ENCODE measurements around the gene WNT11. TPM values are rescaled to one million over a fixed set of nuclear protein-coding genes. Genes with fewer than 3 reads are reported as not detected.
A peak's percentile ranks its signal among the peaks of the same experiment; 100 is the strongest.

WNT11 gene
- total and polyA plus RNA-seq, 9 donors = 10.1 to 24.8 (median 14.1) TPM

GRCh38 chr11:76233196-76233921 is 27.1 kb upstream of the WNT11 start:
- Histone ChIP-seq H3K36me3 (ENCODE audit: control insufficient read depth, insufficient read depth, low read length) (no peaks in the 10 kb centered on the region), H3K4me1 (ENCODE audit: control insufficient read depth, insufficient read depth, low read length) (peaks cover 37% of the 10 kb centered on the region), H3K27me3 (ENCODE audit: control insufficient read depth, insufficient read depth, low read length) (peaks cover 10% of the 10 kb centered on the region), H3K9me3 (replicated peaks; ENCODE audit: control insufficient read depth, low read depth, low read length) (no peaks in the 10 kb centered on the region), H3K27ac (ENCODE audit: low read length) (no peak overlapping the region), H3K4me3 (ENCODE audit: low read length) (no peak overlapping the region)
- 83% methylated on average over 7 of the region's 9 CpGs for WGBS (ENCODE audit: insufficient coverage)
- DNase-seq = no peak

DNA sequence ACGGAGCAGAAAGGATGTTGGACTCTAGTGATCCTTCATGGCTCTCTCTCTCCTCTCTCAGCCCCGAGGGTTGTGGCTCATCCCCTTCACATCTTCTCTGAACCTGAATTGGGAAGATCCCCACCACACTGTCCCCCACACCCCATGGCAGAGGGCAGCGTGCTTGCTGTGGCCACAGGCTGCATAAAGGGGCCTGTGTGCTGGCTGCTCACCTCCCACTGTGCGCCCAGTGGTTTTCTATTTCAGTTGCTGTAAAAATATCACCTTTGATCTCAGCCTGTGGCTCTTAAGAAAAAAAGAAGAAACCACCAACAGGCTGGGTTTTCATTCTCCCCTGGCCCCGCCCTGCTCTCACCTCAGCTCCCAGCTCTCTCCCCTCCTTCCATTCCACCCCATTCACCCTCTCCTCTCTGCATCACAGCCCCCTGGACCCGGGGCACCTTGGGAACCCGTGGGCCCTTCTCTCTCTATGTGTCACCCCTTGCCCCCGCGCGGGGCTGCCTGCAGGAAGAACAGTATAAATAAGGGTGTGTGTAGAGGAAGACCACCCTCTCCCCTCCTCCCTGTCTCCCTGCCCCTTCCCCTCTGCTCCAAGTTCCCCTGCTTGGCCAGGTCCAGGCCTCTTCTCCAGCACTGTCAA is 25.8 kb upstream of the WNT11 start:
- Histone ChIP-seq H3K9me3 (replicated peaks; ENCODE audit: control insufficient read depth, low read depth, low read length) (no peaks in the 10 kb centered on the region), H3K27me3 (ENCODE audit: control insufficient read depth, insufficient read depth, low read length) (peaks cover 10% of the 10 kb centered on the region), H3K27ac (ENCODE audit: low read length) (no peak overlapping the region), H3K4me3 (ENCODE audit: low read length) (no peak overlapping the region), H3K4me1 (ENCODE audit: control insufficient read depth, insufficient read depth, low read length) (peaks cover 43% of the 10 kb centered on the region), H3K36me3 (ENCODE audit: control insufficient read depth, insufficient read depth, low read length) (no peaks in the 10 kb centered on the region)
- WGBS (ENCODE audit: insufficient coverage) = 76% methylated on average over 3 of the region's 10 CpGs
- DNase-seq = no peak

- no peaks in the 10 kb centered on the region for H3K36me3 ChIP-seq (ENCODE audit: control insufficient read depth, insufficient read depth, low read length)
- 98% methylated on average over 4 of the region's 6 CpGs for WGBS (ENCODE audit: insufficient coverage)
- DNase-seq = no peak
Measured at GRCh38 chr11:76231121-76231738, 24.9 kb upstream of the WNT11 start.

DNA sequence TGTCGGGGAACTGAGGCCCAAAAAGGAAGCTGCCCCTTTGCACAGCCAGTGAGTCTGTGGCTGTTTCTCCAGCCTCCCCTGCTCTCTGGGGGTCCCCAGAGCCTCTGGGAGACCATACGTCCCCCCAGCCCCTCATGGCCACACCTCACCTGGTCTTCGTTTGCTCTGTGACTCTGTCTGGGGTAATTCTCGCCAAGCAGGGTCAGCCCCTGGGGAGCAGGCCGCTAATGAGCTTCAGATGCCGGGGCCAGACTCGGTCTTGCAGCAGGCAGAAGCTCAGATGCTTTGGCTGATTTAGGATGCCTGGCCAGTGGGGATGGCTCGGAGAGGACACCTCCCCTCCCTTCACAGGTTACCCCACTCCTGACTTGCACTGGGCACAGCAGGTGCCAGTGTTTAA is 24.1 kb upstream of the WNT11 start:
- no peaks in the 10 kb centered on the region for H3K36me3 ChIP-seq (ENCODE audit: control insufficient read depth, insufficient read depth, low read length)

More at GRCh38 chr11:76231121-76231738, 24.9 kb upstream of the WNT11 start:
- no peaks in the 10 kb centered on the region for H3K9me3 ChIP-seq (replicated peaks; ENCODE audit: control insufficient read depth, low read depth, low read length)
- peaks cover 37% of the 10 kb centered on the region for H3K4me1 ChIP-seq (ENCODE audit: control insufficient read depth, insufficient read depth, low read length)
- H3K27me3 ChIP-seq (ENCODE audit: control insufficient read depth, insufficient read depth, low read length) = peaks cover 10% of the 10 kb centered on the region
- no peak overlapping the region for H3K27ac ChIP-seq (ENCODE audit: low read length)
- H3K4me3 ChIP-seq (ENCODE audit: low read length) = no peak overlapping the region

GRCh38 chr11:76229690-76230240 is 23.5 kb upstream of the WNT11 start:
- H3K36me3 ChIP-seq (ENCODE audit: control insufficient read depth, insufficient read depth, low read length) = no peaks in the 10 kb centered on the region
- H3K4me1 ChIP-seq (ENCODE audit: control insufficient read depth, insufficient read depth, low read length) = peaks cover 43% of the 10 kb centered on the region
- no peak for DNase-seq
- H3K27me3 ChIP-seq (ENCODE audit: control insufficient read depth, insufficient read depth, low read length) = peaks cover 10% of the 10 kb centered on the region
- 78% methylated on average over 5 of the region's 8 CpGs for WGBS (ENCODE audit: insufficient coverage)
- no peak overlapping the region for H3K4me3 ChIP-seq (ENCODE audit: low read length)
- no peaks in the 10 kb centered on the region for H3K9me3 ChIP-seq (replicated peaks; ENCODE audit: control insufficient read depth, low read depth, low read length)
- no peak overlapping the region for H3K27ac ChIP-seq (ENCODE audit: low read length)

More for the DNA sequence above, 24.1 kb upstream of the WNT11 start:
- WGBS (ENCODE audit: insufficient coverage) = 15% methylated on average over 4 of the region's 8 CpGs
- DNase-seq = peak; percentile 26
- Histone ChIP-seq H3K4me1 (ENCODE audit: control insufficient read depth, insufficient read depth, low read length) (peaks cover 37% of the 10 kb centered on the region), H3K9me3 (replicated peaks; ENCODE audit: control insufficient read depth, low read depth, low read length) (no peaks in the 10 kb centered on the region), H3K27ac (ENCODE audit: low read length) (no peak overlapping the region), H3K27me3 (ENCODE audit: control insufficient read depth, insufficient read depth, low read length) (peaks cover 10% of the 10 kb centered on the region), H3K4me3 (ENCODE audit: low read length) (no peak overlapping the region)

GRCh38 chr11:76228875-76229149 is 22.5 kb upstream of the WNT11 start:
- Histone ChIP-seq H3K27me3 (ENCODE audit: control insufficient read depth, insufficient read depth, low read length) (peaks cover 10% of the 10 kb centered on the region), H3K4me3 (ENCODE audit: low read length) (no peak overlapping the region), H3K9me3 (replicated peaks; ENCODE audit: control insufficient read depth, low read depth, low read length) (no peaks in the 10 kb centered on the region), H3K27ac (ENCODE audit: low read length) (peak overlapping the region; percentile 81), H3K4me1 (ENCODE audit: control insufficient read depth, insufficient read depth, low read length) (peaks cover 35% of the 10 kb centered on the region), H3K36me3 (ENCODE audit: control insufficient read depth, insufficient read depth, low read length) (no peaks in the 10 kb centered on the region)
- DNase-seq = peak; percentile 93
- 30% methylated on average over 5 of the region's 5 CpGs for whole genome bisulfite sequencing (ENCODE audit: insufficient coverage)

- H3K27ac ChIP-seq (ENCODE audit: low read length) = peak overlapping the region; percentile 81
- peaks cover 10% of the 10 kb centered on the region for H3K27me3 ChIP-seq (ENCODE audit: control insufficient read depth, insufficient read depth, low read length)
- no peak overlapping the region for H3K4me3 ChIP-seq (ENCODE audit: low read length)
- peak; percentile 78 for DNase-seq
- H3K4me1 ChIP-seq (ENCODE audit: control insufficient read depth, insufficient read depth, low read length) = peaks cover 32% of the 10 kb centered on the region
- 70% methylated on average over 15 of the region's 15 CpGs for WGBS (ENCODE audit: insufficient coverage)
- no peaks in the 10 kb centered on the region for H3K9me3 ChIP-seq (replicated peaks; ENCODE audit: control insufficient read depth, low read depth, low read length)
- no peaks in the 10 kb centered on the region for H3K36me3 ChIP-seq (ENCODE audit: control insufficient read depth, insufficient read depth, low read length)
Measured at GRCh38 chr11:76228071-76228874, 22.0 kb upstream of the WNT11 start.

DNA sequence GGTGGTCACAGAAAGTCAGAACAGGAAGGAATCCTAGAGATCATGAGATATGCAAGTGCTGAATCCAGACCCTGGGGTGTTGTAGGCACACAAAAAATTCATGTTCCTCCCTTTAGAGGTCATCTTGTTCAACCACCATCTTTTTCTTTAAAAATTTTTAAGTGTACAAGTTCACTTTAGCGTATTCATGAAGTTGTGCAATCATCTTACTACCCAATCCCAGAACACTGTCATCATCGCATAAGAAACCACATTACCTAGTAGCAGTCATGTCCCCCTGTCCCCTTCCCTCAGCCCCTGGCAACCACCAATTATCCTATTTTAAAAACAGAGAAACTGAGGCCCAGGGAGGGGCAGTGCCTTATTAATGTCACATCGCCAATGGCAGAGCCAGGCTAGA is 20.3 kb upstream of the WNT11 start:
- 95% methylated on average over 2 of the region's 3 CpGs for WGBS (ENCODE audit: insufficient coverage)
- Histone ChIP-seq H3K9me3 (replicated peaks; ENCODE audit: control insufficient read depth, low read depth, low read length) (no peaks in the 10 kb centered on the region), H3K4me3 (ENCODE audit: low read length) (no peak overlapping the region), H3K27ac (ENCODE audit: low read length) (no peak overlapping the region), H3K27me3 (ENCODE audit: control insufficient read depth, insufficient read depth, low read length) (peaks cover 6% of the 10 kb centered on the region), H3K36me3 (ENCODE audit: control insufficient read depth, insufficient read depth, low read length) (no peaks in the 10 kb centered on the region), H3K4me1 (ENCODE audit: control insufficient read depth, insufficient read depth, low read length) (peaks cover 32% of the 10 kb centered on the region)
- no peak for DNase-seq

- H3K27me3 ChIP-seq (ENCODE audit: control insufficient read depth, insufficient read depth, low read length) = peaks cover 3% of the 10 kb centered on the region
- H3K36me3 ChIP-seq (ENCODE audit: control insufficient read depth, insufficient read depth, low read length) = no peaks in the 10 kb centered on the region
- peak overlapping the region; percentile 13 for H3K27ac ChIP-seq (ENCODE audit: low read length)
- peaks cover 27% of the 10 kb centered on the region for H3K4me1 ChIP-seq (ENCODE audit: control insufficient read depth, insufficient read depth, low read length)
- H3K9me3 ChIP-seq (replicated peaks; ENCODE audit: control insufficient read depth, low read depth, low read length) = no peaks in the 10 kb centered on the region
- H3K4me3 ChIP-seq (ENCODE audit: low read length) = no peak overlapping the region
- no peak for DNase-seq
- 62% methylated on average over 17 of the region's 17 CpGs for WGBS (ENCODE audit: insufficient coverage)
Measured at GRCh38 chr11:76225122-76225611, 18.9 kb upstream of the WNT11 start.

All from muscle of leg (tissue), 11 donors.